GM19099 (cell line): ENCODE data around the gene PRUNE2.

ENCODE experiments used
- POLR2A ChIP-seq: IDR thresholded peaks from 3 replicates; pipeline ENCODE4 v1.6.1; 2011; ENCODE audit warnings: low read depth; ENCODE audit not compliant: insufficient read length; ENCODE audit errors: extremely low read depth

PRUNE2 gene

DNA sequence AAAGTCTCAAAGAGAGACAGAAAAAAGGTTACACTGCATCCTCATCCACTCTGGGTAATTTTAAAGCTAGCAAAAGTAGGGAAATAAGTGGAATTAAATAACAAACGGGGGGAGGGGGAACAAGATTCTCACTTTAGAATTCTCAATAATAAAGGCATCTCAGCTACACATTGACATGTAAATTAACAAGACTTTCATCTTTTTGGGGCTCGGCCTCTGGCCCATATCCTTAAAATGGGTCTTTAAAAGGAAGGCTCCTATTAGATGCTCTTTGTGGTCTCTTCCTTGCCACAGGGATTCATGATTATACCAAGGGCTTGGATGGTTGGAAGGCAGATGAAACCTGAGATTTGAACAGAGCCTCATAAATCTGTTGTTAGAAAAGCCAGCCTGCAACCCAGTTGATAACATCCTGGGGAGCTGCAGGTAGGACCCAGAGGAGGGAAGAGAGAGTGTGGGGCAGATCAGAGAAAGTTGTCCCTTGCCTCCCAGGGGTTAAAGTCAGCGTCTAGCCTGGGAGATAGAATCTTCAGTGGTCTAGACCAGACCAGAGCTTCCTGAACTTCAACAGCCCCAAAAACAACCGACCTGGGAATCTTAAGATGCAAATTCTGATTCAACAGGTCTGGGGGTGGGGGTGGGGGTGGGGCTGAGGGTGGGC is 311.0 kb downstream of the PRUNE2 start:
- no peak for TF ChIP-seq POLR2A

DNA sequence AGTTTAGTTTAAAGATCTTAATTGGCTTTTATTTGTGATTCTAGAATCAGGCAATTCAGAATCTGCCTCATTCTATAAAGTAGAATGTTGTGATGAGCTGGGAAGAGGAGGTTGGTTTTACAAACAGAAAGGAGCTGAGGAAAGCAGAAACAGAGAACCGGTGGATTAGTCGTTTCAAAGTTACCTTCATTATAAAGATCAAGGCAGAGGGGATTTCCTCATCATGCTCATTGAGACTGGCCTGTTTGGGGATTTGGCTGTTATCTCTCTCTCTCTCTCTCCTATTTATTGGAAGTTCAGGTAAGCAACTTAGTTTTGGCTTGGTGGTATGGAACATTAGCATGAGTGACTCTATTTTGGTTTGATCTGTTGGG is 313.0 kb downstream of the PRUNE2 start:
- no peak for TF ChIP-seq POLR2A

DNA sequence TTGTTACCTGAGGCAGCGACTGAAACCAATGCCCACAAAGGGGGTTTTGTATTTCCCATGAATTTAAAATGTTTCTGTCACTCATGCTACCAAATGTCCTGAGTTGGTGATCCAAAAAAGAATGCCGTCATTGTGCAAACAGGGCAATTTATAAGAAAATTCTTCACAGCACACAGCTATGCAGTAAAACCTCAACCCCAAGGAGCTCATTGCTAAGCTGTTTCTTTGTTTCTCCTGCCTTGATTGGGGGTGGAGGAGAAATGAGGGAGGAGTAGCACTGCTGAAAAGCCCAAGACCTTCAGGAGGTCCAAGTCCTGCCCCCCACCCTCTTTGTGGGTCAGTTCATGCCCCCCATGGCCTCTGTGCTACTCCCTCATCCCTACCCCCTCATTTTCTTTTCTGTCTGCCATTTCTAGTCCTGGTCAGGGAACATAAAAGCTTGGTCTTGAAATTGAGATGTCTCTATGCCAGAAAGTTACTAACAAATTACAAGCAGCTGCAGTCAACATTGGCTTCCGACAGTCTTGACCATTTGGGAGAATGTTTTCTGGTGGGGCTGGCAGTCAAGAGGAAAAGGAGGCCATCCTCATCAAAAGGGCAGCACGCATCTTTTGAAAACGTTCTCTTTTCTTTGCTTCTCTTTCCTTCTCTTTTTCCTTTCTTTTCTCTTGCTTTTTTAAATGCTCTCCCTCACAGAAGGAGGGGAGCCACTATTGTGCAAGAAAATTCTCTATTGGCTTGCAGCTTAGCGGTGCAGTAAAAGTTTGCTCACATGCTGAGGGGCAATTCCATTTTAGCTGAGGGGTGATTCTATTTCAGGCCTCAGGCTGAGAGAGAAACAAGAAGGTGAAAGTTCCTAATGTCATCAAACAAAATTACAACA is 313.6 kb downstream of the PRUNE2 start:
- no peak for TF ChIP-seq POLR2A

DNA sequence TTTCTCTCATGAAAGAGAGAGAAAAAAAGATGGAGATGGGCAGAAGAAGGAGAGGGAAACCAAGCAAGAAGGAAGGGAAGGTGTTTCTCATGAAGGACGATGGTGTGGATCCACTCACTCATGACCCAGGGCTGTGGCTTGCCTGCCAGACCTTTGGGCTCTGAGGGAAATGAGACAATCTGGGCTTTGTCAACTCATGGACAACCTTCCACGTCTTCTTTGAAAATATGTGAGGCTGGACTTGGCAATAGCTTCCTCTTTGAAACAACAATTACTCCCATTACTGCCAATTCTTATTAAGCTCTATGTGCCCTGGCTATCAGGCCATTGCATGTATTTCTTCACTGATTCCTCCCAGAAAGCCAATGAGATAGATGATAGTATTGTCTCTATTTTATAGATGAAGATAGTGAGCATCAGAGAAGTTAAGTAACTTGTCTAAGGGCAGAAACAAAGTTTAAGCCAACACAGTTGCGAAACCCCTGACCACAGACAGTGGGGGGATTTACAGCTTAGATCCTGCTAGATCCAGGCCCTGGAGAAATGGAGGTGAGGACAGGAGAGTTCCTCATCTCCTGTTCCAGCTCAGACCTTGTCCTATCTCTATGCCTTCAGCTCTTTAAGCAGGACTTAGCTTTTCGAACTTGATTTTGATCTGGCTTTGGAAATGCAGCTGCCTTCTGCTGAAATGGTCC is 314.5 kb downstream of the PRUNE2 start:
- TF ChIP-seq POLR2A: no peak

DNA sequence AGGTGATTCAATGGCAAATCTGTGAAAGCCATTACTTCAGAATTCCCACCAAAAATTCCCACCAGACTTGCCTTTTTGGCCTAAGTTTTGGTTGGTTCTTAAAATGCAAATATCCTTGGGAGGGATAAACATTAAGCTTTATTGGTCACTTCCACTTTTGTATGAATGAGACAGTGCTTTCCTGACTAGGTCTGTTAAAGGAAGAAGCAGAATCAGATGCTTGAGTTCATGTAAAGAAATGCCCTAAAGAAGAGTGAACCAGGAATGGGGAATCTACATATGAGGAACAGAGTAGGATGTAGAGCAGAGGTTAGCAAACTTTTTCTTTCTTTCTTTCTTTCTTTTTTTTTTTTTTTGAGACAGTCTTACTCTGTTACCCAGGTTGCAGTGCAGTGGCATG is 317.6 kb downstream of the PRUNE2 start:
- TF ChIP-seq POLR2A: no peak

DNA sequence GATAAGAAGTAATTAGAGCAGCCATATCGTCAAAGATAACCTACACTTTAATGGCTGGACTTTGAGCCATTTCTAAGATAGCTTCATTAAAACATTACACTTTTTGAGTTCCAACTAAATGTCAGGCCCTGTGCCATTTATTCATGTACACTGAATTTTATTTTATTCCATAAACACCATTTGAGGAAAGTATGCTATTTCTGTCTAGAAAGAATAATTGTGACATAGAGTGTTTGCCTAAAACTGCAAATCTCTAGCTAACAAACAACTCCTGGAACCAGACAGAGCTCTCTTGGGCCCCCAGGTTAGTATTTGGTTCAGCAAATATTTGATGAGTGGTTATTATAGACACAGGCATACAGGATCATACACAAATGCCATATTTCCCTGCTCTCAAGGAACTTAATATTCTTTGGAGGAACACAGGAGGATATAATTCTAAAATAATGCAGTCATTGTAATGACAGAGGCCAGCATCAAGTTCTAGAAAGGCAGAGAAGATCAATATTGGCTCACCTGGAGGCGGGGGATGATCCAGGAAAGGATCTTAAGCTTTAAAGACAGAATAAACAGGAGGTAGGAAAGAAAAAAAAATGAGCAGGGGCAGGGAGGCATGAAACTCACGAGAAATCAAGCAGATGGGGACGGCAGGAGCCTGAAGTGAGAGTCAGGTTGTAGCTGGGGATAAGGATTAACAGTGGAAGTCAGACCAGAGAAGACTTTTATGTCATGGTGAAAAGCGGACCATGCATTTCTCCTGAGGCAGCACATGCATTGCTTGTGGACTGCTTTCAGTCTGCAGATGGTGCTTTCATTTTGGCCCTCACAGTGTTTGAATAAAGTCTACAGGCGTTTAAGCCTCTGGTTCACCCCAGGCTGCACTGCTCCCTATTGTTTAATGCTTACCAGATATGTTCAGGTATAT is 319.3 kb downstream of the PRUNE2 start:
- no peak for TF ChIP-seq POLR2A

DNA sequence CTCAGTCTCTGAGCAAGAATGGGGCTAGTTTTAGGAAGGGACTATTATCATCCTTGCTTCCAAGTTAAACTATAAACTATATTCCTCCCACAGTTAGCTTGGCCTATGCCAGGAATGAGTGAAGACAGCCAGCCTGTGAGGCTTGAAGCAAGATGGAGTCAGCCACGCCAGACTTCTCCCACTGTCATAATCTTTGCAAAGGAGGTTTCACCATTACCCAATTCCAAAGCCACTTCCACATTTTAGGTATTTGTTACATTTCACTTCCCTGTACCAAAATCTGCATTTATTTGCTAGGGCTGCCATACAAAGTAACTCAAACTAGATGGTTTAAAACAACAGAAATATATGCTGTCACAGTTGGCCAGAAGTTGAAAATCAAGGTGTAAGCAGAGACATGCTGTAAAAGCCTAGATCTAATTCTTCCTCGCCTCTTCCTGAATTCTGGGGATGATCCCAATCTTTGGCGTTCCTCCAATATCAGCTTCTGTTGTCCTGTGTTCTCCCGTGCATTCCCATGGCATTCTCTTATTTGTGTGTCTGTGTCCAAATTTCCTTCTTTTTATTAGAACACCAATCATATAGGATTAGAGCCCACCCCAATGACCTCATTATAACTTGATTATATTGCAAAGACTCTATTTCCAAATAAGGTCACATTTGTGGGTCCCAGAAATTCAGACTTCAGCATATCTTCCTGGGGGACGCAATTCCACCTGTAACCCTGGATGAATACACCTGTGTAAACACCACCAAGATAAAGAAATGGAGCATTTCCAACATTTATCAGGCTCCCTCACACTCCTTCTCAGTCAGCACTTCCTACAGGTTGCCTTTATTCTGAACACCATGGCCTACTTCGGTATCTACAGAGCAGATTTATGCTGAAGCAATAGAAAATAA is 320.2 kb downstream of the PRUNE2 start:
- TF ChIP-seq POLR2A: no peak

DNA sequence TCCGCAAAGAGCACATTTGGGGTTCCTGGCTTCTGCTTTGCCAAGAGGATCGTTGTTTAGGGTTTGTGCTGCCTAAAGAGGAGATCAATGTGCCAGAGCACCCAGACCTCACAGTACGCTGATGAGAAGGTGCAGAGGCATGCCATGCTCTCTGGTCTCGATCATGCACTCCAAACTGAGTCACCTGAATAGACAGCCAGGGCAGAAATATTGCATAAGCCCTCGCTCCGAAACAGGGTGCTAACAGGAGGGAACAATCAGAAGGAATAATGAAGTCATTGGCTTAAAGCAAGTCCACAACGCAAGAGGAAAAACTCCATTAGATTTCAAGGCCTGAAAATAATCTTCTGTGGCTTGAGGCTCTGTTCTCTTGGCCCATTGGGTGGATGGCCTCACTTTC is 322.7 kb downstream of the PRUNE2 start:
- TF ChIP-seq POLR2A: no peak

DNA sequence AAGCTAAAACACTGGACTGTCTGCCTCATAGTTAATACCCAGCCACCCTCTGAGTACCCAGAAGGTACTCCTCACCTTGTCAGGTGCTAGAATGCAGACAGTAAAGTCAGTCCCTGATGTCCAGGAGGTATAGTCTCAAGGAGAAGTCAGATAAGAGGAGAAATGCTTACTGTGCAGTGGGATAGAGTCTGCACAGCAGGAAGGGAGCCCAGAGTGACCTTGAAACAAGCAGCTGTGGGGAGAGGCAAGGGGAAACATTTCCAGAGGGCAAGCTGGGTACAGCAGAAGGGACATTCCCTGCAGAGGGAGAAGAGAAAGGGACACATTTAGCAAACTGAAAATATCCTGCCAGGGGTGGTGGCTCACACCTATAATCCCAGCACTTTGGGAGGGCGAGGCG is 324.2 kb downstream of the PRUNE2 start:
- TF ChIP-seq POLR2A: no peak

DNA sequence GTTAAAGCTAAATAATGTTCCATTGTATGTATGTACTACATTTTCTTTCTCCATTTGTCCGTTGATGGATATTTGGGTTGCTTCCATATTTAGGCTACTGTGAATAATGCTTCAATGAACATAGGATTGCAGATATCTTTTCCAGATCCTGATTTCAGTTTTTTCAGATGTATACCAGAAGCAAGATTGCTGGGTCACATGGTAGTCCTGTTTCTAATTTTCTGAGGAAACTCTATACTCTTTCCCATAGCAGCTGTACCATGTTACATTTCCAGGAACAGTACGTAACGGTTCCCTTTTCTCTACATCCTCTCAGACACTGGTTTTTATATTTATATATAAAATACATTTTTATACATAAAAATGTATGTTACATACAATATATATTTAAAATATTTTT is 325.1 kb downstream of the PRUNE2 start:
- TF ChIP-seq POLR2A: no peak

DNA sequence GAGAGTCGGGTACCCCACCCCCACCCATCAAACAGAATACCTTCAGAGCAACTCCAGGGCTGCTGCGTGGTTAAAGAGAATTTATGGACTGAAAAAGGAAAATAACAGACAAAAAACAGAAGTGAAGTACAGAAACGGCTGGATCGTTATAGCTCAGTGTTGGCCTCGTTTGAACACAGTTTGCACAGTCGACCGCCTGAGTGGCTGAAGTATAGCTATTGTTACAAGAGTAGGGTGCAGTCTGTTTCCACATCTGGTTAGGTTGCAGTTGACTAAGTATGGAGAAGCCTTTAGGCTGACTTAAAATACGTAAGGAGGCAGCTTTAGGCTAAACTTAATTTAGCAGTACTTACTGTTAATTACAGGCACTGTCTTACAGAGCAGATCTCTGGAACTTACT is 325.7 kb downstream of the PRUNE2 start:
- no peak for TF ChIP-seq POLR2A

DNA sequence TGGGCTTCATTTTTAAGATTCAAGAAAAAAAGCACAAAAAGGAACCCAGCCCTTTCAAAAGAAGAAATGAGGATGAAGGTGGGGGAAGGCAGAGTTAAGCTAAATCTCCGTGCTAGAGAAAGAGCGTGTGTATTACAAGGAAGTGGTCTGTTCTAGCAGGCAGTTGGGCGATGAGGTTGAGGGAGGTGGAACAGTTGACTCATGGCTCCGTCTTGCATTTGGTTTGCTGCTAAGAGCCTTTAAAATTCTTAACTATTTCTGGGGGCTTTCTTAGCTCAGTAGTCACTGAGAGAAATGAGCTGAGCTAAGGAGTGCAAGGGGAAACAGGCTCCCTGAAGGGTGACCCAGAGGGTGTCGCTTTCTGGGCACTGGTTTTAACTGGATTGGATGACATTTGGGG is 329.6 kb downstream of the PRUNE2 start:
- no peak for TF ChIP-seq POLR2A

DNA sequence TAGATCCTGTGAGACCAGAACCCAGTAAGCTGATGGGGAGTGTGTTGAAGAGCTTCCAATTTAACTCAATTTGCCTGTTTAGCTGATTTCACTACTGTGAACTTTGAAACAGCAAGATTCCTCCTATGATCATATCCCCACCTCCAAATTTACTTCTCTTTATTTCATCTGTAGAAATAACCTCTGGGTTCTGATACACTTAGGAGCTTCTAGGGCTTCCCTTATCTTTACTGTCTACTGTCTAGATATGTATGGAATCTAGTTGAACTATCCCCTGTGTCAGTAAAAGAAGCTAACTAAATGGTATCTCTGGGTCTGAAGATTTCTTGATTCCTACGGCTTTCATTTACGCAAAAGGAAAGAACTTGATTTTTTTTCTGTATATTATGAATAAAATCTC is 330.2 kb downstream of the PRUNE2 start:
- no peak for TF ChIP-seq POLR2A
